HG02885 (cell line): ENCODE measurements around the gene UBE2G2.

ENCODE experiments used
- ATAC-seq: cut with Tn5 transposase; IDR thresholded peaks from one replicate; pipeline ENCODE4 v1.9.1; 2021; ENCODE audit warnings: mild to moderate bottlenecking; ENCODE audit not compliant: unreplicated experiment, poor library complexity

Gene UBE2G2

GRCh38 chr21:44732956-44733355, 68.7 kb downstream of the UBE2G2 start:
- no peak for ATAC-seq

GRCh38 chr21:44732263-44732662, 69.4 kb downstream of the UBE2G2 start:
- no peak for ATAC-seq

GRCh38 chr21:44730951-44731579, 70.6 kb downstream of the UBE2G2 start:
- no peak for ATAC-seq

GRCh38 chr21:44730028-44730395, 71.6 kb downstream of the UBE2G2 start:
- ATAC-seq: no peak

GRCh38 chr21:44729336-44730027, 72.1 kb downstream of the UBE2G2 start:
- ATAC-seq: no peak

GRCh38 chr21:44728716-44729115, 72.9 kb downstream of the UBE2G2 start:
- no peak for ATAC-seq

GRCh38 chr21:44727757-44728156, 73.9 kb downstream of the UBE2G2 start:
- ATAC-seq: no peak

GRCh38 chr21:44727321-44727720, 74.3 kb downstream of the UBE2G2 start:
- ATAC-seq: no peak

GRCh38 chr21:44726826-44727225, 74.8 kb downstream of the UBE2G2 start:
- ATAC-seq: no peak

- no peak for ATAC-seq
Observed at GRCh38 chr21:44724926-44725325, 76.7 kb downstream of the UBE2G2 start.

- no peak for ATAC-seq
Observed at GRCh38 chr21:44724196-44724595, 77.4 kb downstream of the UBE2G2 start.

GRCh38 chr21:44723177-44724131, 78.2 kb downstream of the UBE2G2 start:
- no peak for ATAC-seq

GRCh38 chr21:44722731-44723130, 78.9 kb downstream of the UBE2G2 start:
- ATAC-seq: no peak

GRCh38 chr21:44720170-44720569, 81.5 kb downstream of the UBE2G2 start:
- no peak for ATAC-seq
